Transverse colon (tissue), 4 donors: ENCODE results near the gene IL9R. TPM values are rescaled to one million over a fixed set of nuclear protein-coding genes. Genes with fewer than 3 reads are reported as not detected.
"Not testable (repeated sequence)": the region's sequence is repeated elsewhere in the genome, so short reads cannot be mapped to it uniquely, and the experiment has no call there.

ENCODE experiments used
- DNase-seq: peaks from one replicate; pipeline ENCODE4 v3.0.0-alpha.2; 2019
- H3K27ac ChIP-seq, 4 donors: fragments of 200-600 bp; sonication (generic); 2 replicates each; pipeline ENCODE4 v1.5.1; 2016 to 2018; ENCODE audit warnings: inconsistent platforms in 4 of 4
- H3K27me3 ChIP-seq: fragments of 200-600 bp; sonication (generic); 2 replicates; pipeline ENCODE4 v1.5.1; 2017; ENCODE audit warnings: inconsistent platforms
- H3K36me3 ChIP-seq, 4 donors: fragments of 200-600 bp; sonication (generic); 2 replicates each; pipeline ENCODE4 v1.5.1; 2017 to 2019; ENCODE audit warnings: inconsistent platforms in 4 of 4
- H3K4me1 ChIP-seq, 4 donors: fragments of 200-600 bp; sonication (generic); 2 replicates each; pipeline ENCODE4 v1.5.1; 2017 to 2020; ENCODE audit warnings: inconsistent platforms in 4 of 4
- H3K4me3 ChIP-seq, 4 donors: fragments of 200-600 bp; sonication (generic); 1 replicate in 1 of 4; 2 replicates in 3 of 4; pipeline versions ENCODE4 v1.5.1 to v1.6.1; 2017 to 2019; ENCODE audit warnings: inconsistent platforms in 4 of 4
- H3K9me3 ChIP-seq, 2 donors: fragments of 200-600 bp; sonication (generic); 2 replicates each; pipeline ENCODE4 v1.5.1; 2017 to 2019; ENCODE audit warnings: inconsistent platforms in 2 of 2
- EP300 ChIP-seq: sonication (generic); formaldehyde crosslinking; IDR thresholded peaks from one replicate; pipeline ENCODE4 v1.6.1; 2017; ENCODE audit warnings: antibody characterized with exemption, low read depth
- POLR2A ChIP-seq: fragments of 450-650 bp; IDR thresholded peaks from one replicate; pipeline ENCODE4 v1.6.1; 2016; ENCODE audit warnings: antibody characterized with exemption, mild to moderate bottlenecking, moderate library complexity
- POLR2AphosphoS5 ChIP-seq, 3 donors: sonication (generic); formaldehyde crosslinking; IDR thresholded peaks; one replicate each; pipeline ENCODE4 v1.6.1; 2016; ENCODE audit warnings: antibody characterized with exemption in 3 of 3
- WGBS, 2 donors: methylation state at CpG; one replicate each; pipeline ENCODE4 v1.1.5; 2018; ENCODE audit warnings: low coverage in 1 of 2; 5-methylcytosine and 5-hydroxymethylcytosine counted together
- in situ Hi-C, 4 donors: fragments of 200-750 bp; cut with MboI; loops; one replicate each; pipeline versions ENCODE4 v1.15.0 to v1.15.1; 2017; ENCODE audit warnings: low sequenced_read_pairs in 3 of 4, low pct_ligation_motif_present in 1 of 4, low pct_unique_long_range_greater_than_20kb in 1 of 4
- intact Hi-C: fragments of 100-400 bp; cut with DNase I; formaldehyde crosslinking; loops from one replicate; pipeline ENCODE4 v1.15.1; 2023; ENCODE audit warnings: low total_unique reads
- total RNA-seq, 4 donors: library from RNA; depleted of rRNA; stranded (reverse); fragments of >200 nt; gene quantifications; one replicate each; pipeline ENCODE4 v1.1.0, GENCODE V29; 2016
- TF ChIP-seq, protein P1 (sequence below), 5 experiments: fragments of 200-600 bp in 3 of 5; fragments of 450-650 bp in 2 of 5; sonication (generic) in 3 of 5; IDR thresholded peaks; 1 replicate in 2 of 5; 2 replicates in 3 of 5; pipeline ENCODE4 v1.5.1; 2016 to 2017; ENCODE audit warnings: antibody characterized with exemption in 5 of 5, inconsistent platforms in 3 of 5, mild to moderate bottlenecking in 2 of 5, moderate library complexity in 1 of 5

The IL9R gene
- total RNA-seq, 4 donors from 2014 or later: 0.41 to 0.79 TPM; not detected in 2

- intact Hi-C loops: no loop called here
- H3K4me3 ChIP-seq: no peak overlapping the region
- no peaks in the 10 kb centered on the region for H3K27me3 ChIP-seq
- no peaks in the 10 kb centered on the region for H3K4me1 ChIP-seq
- H3K27ac ChIP-seq: no peak overlapping the region
- 43 to 52% methylated on average over 2 of the region's 2 CpGs for WGBS, 2 donors
- DNase-seq: peak; percentile 17
- TF ChIP-seq EP300 (no peak), POLR2A (no peak), POLR2AphosphoS5 (IDR thresholded peaks at IDR 0.05) (no peak)
- TF ChIP-seq, protein P1, sequence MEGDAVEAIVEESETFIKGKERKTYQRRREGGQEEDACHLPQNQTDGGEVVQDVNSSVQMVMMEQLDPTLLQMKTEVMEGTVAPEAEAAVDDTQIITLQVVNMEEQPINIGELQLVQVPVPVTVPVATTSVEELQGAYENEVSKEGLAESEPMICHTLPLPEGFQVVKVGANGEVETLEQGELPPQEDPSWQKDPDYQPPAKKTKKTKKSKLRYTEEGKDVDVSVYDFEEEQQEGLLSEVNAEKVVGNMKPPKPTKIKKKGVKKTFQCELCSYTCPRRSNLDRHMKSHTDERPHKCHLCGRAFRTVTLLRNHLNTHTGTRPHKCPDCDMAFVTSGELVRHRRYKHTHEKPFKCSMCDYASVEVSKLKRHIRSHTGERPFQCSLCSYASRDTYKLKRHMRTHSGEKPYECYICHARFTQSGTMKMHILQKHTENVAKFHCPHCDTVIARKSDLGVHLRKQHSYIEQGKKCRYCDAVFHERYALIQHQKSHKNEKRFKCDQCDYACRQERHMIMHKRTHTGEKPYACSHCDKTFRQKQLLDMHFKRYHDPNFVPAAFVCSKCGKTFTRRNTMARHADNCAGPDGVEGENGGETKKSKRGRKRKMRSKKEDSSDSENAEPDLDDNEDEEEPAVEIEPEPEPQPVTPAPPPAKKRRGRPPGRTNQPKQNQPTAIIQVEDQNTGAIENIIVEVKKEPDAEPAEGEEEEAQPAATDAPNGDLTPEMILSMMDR (IDR thresholded peaks at IDR 0.05): no peak
- in situ Hi-C loops: no loop called here
- peaks cover 9 to 10% of the 10 kb centered on the region in 2 donors for H3K9me3 ChIP-seq
- no peaks in the 10 kb centered on the region for H3K36me3 ChIP-seq
These were observed 12.3 kb upstream of the IL9R start for GRCh38 chrX:155985208-155985607.

GRCh38 chrX:155986995-155987394, 10.5 kb upstream of the IL9R start:
- 0 to 17% methylated on average over 2 of the region's 2 CpGs for WGBS, 2 donors
- intact Hi-C loops, DNase-seq, H3K4me3 ChIP-seq, in situ Hi-C loops, H3K27me3 ChIP-seq, H3K36me3 ChIP-seq, H3K4me1 ChIP-seq, H3K27ac ChIP-seq: not testable (repeated sequence)
- peaks cover 9 to 10% of the 10 kb centered on the region in 2 donors for H3K9me3 ChIP-seq

GRCh38 chrX:155988859-155989258, 8.6 kb upstream of the IL9R start:
- intact Hi-C loops (no loop called here), in situ Hi-C loops (no loop called here)
- WGBS, 2 donors: 69 to 88% methylated on average over 4 of the region's 4 CpGs
- no peaks in the 10 kb centered on the region for H3K27me3 ChIP-seq
- no peak overlapping the region for H3K27ac ChIP-seq
- peaks cover 0 to 4% of the 10 kb centered on the region in 2 donors for H3K9me3 ChIP-seq
- H3K4me1 ChIP-seq: no peaks in the 10 kb centered on the region
- H3K4me3 ChIP-seq: no peak overlapping the region
- no peaks in the 10 kb centered on the region for H3K36me3 ChIP-seq
- no peak for TF ChIP-seq EP300
- no peak for TF ChIP-seq POLR2A
- no peak for TF ChIP-seq POLR2AphosphoS5 (IDR thresholded peaks at IDR 0.05)
- TF ChIP-seq, protein P1 (IDR thresholded peaks at IDR 0.05): no peak
- no peak for DNase-seq

DNA sequence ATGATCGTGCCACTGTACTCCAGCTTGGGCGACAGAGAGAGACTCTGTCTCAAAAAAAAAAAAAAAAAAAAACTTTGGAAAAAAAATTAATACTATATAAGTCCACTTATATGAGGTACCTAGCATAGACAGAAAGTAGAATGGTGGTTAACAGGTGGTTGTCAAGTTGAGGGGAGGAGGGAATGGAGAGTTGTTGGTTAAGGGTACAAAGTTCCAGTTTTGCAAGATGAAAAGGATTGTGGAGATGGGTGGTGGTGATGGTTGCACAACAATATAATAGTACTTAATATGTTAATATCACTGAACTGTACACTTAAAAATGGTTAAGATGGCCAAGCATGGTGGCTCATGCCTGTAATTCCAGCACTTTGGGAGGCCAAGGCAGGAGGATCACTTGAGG, 4.1 kb upstream of the IL9R start:
- no peak overlapping the region for H3K4me3 ChIP-seq
- TF ChIP-seq POLR2A: no peak
- in situ Hi-C loops (no loop called here), intact Hi-C loops (no loop called here)
- H3K9me3 ChIP-seq: no peaks in the 10 kb centered on the region
- H3K36me3 ChIP-seq: no peaks in the 10 kb centered on the region
- no peaks in the 10 kb centered on the region for H3K4me1 ChIP-seq
- WGBS, 2 donors: 78% methylated on average over 2 of the region's 2 CpGs; no CpG with 5 or more reads in 1 of the 2 donors
- H3K27me3 ChIP-seq: no peaks in the 10 kb centered on the region
- no peak overlapping the region for H3K27ac ChIP-seq
- no peak for DNase-seq

- Histone ChIP-seq H3K4me3 (no peak overlapping the region), H3K27me3 (no peaks in the 10 kb centered on the region), H3K9me3 (no peaks in the 10 kb centered on the region), H3K4me1 (no peaks in the 10 kb centered on the region), H3K27ac (no peak overlapping the region), H3K36me3 (no peaks in the 10 kb centered on the region)
- in situ Hi-C loops: no loop called here
- no peak for DNase-seq
- intact Hi-C loops: no loop called here
- TF ChIP-seq POLR2A (no peak), EP300 (no peak), POLR2AphosphoS5 (IDR thresholded peaks at IDR 0.05) (no peak)
- TF ChIP-seq, protein P1 (IDR thresholded peaks at IDR 0.05): no peak
These were observed 2.1 kb upstream of the IL9R start for GRCh38 chrX:155995321-155995875.
